SK-N-MC (cell line): ENCODE data around the gene PTPRR.

ENCODE experiments used
- EZH2 ChIP-seq: fragments of 200-600 bp; sonication (generic); IDR thresholded peaks from one replicate; pipeline ENCODE4 v1.6.1; 2017; ENCODE audit warnings: antibody characterized with exemption
- FOXP2 ChIP-seq: optimal IDR thresholded peaks from 2 replicates; pipeline ENCODE3; 2011; ENCODE audit warnings: mild to moderate bottlenecking, moderate library complexity; ENCODE audit not compliant: insufficient read depth; ENCODE audit errors: extremely low read length, control extremely low read depth
- POLR2AphosphoS5 ChIP-seq: IDR thresholded peaks from 2 replicates; pipeline ENCODE4 v1.6.1; 2012; ENCODE audit warnings: mild to moderate bottlenecking, low read depth, low read length, borderline replicate concordance

DNA sequence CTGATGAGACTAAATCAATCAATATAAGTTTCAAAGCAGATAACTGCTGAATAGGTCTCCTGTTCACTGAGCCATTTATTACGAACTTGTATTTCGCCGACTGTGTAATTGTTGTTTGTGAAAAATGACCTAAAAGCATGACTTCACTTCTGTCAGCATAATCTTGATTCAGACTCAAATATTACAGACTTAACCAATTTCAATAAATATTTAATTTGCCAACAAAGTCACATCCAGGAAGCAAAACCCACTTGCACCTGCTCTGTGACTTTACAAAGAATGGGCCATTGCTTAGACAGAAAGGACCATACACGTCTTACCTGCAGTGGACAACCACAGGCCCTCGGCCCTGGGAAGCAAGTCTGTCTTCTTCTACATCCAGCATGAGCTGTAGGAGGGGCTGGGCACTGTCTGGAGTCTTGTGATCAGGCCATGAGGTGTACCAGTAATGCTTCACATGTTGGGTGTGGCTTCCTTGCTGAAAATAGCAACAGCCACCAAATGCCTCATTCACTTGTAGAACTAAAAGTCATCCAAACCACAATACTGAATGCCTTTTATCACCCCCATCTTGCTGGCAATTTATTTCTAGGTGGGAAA is 259.8 kb downstream of the PTPRR start:
- TF ChIP-seq POLR2AphosphoS5 (no peak), EZH2 (no peak), FOXP2 (no peak)
